ENCODE measurements around the gene C2.

Gene C2

DNA sequence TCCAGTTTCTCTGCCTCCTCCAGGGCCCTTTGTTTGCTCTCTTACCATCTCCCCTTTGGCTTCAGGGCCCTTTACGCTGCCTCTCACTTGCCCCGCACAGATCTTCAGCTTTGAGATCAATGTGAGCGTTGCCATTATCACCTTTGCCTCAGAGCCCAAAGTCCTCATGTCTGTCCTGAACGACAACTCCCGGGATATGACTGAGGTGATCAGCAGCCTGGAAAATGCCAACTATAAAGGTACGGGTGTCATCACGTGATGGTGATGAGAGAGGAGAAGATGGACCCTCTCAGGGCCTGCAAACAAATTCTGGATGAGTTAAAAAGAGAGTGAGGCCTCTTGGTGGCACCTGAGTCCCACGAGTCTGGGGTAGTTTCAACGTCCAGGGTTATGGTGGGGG, 8.3 kb downstream of the C2 start:
- H3K9me3 ChIP-seq (ENCODE audit: insufficient read depth, low read depth, low read length) = no peaks in the 10 kb centered on the region
- no peaks in the 10 kb centered on the region for H3K36me3 ChIP-seq (ENCODE audit: control insufficient read depth in 1 of 2, insufficient read depth in 2 of 2, low read length in 2 of 2)
- H3K79me2 ChIP-seq (ENCODE audit: control insufficient read depth, insufficient read depth, low read length, poor library complexity) = no peaks in the 10 kb centered on the region
- no peak overlapping the region for H2AK5ac ChIP-seq (ENCODE audit: low read length)
- H4K12ac ChIP-seq (ENCODE audit: low read depth, low read length) = no peak overlapping the region
- no peak overlapping the region for H3K4me2 ChIP-seq (ENCODE audit: low read length)
- H3K14ac ChIP-seq (ENCODE audit: low read length) = no peak overlapping the region
- H4K8ac ChIP-seq (ENCODE audit: low read depth, low read length) = no peak overlapping the region
- H3K4me1 ChIP-seq (ENCODE audit: control insufficient read depth in 1 of 2, insufficient read depth in 2 of 2, low read length in 2 of 2) = no peaks in the 10 kb centered on the region
- H3K27ac ChIP-seq (ENCODE audit: low read depth, low read length) = no peak overlapping the region
- no CpG with 5 or more reads among the region's 9 CpGs for whole genome bisulfite sequencing (ENCODE audit: extremely low coverage, insufficient coverage, insufficient read length)
- no peak overlapping the region for H3K4me3 ChIP-seq (ENCODE audit: low read depth, low read length)
- no peak overlapping the region for H2BK120ac ChIP-seq (ENCODE audit: insufficient read depth, low read length, poor library complexity)
- no peaks in the 10 kb centered on the region for H3K79me1 ChIP-seq (ENCODE audit: low read length)
- DNase-seq = no peak
- H2BK12ac ChIP-seq (ENCODE audit: low read length) = no peak overlapping the region
- H3K23ac ChIP-seq (ENCODE audit: low read length) = no peak overlapping the region
- no peak overlapping the region for H3K9ac ChIP-seq (ENCODE audit: low read length)
- no peak overlapping the region for H2BK5ac ChIP-seq (ENCODE audit: low read depth, low read length, poor library complexity)
- H3K18ac ChIP-seq (ENCODE audit: low read length) = no peak overlapping the region
- H2AFZ ChIP-seq (ENCODE audit: insufficient read depth, low read length, poor library complexity) = no peak overlapping the region
- H3K4ac ChIP-seq (ENCODE audit: low read depth, low read length) = no peak overlapping the region
- H3K27me3 ChIP-seq (ENCODE audit: insufficient read depth, low read length) = no peaks in the 10 kb centered on the region
- no peak overlapping the region for H4K91ac ChIP-seq (ENCODE audit: low read depth, low read length)

- Histone ChIP-seq H3K9me3 (ENCODE audit: insufficient read depth, low read depth, low read length) (peaks cover 7% of the 10 kb centered on the region), H2BK5ac (ENCODE audit: low read depth, low read length, poor library complexity) (no peak overlapping the region), H4K12ac (ENCODE audit: low read depth, low read length) (no peak overlapping the region), H3K79me2 (ENCODE audit: control insufficient read depth, insufficient read depth, low read length, poor library complexity) (no peaks in the 10 kb centered on the region), H3K79me1 (ENCODE audit: low read length) (no peaks in the 10 kb centered on the region), H3K36me3 (ENCODE audit: control insufficient read depth in 1 of 2, insufficient read depth in 2 of 2, low read length in 2 of 2) (no peaks in the 10 kb centered on the region), H3K27me3 (ENCODE audit: insufficient read depth, low read length) (no peaks in the 10 kb centered on the region), H3K23ac (ENCODE audit: low read length) (no peak overlapping the region), H3K4me3 (ENCODE audit: low read depth, low read length) (no peak overlapping the region), H3K9ac (ENCODE audit: low read length) (no peak overlapping the region), H4K91ac (ENCODE audit: low read depth, low read length) (no peak overlapping the region), H2AK5ac (ENCODE audit: low read length) (no peak overlapping the region), H2AFZ (ENCODE audit: insufficient read depth, low read length, poor library complexity) (no peak overlapping the region), H2BK120ac (ENCODE audit: insufficient read depth, low read length, poor library complexity) (no peak overlapping the region), H3K4me1 (ENCODE audit: control insufficient read depth in 1 of 2, insufficient read depth in 2 of 2, low read length in 2 of 2) (no peaks in the 10 kb centered on the region), H3K4ac (ENCODE audit: low read depth, low read length) (no peak overlapping the region), H3K18ac (ENCODE audit: low read length) (no peak overlapping the region), H3K4me2 (ENCODE audit: low read length) (no peak overlapping the region), H2BK12ac (ENCODE audit: low read length) (no peak overlapping the region), H4K8ac (ENCODE audit: low read depth, low read length) (no peak overlapping the region), H3K27ac (ENCODE audit: low read depth, low read length) (no peak overlapping the region), H3K14ac (ENCODE audit: low read length) (no peak overlapping the region)
- no peak for DNase-seq
- WGBS (ENCODE audit: extremely low coverage, insufficient coverage, insufficient read length) = no CpG with 5 or more reads among the region's 6 CpGs
These were observed 12.7 kb downstream of the C2 start for GRCh38 chr6:31940256-31940664.

- no CpG with 5 or more reads among the region's 3 CpGs for WGBS (ENCODE audit: extremely low coverage, insufficient coverage, insufficient read length)
- Histone ChIP-seq H4K8ac (ENCODE audit: low read depth, low read length) (no peak overlapping the region), H3K4me2 (ENCODE audit: low read length) (no peak overlapping the region), H4K91ac (ENCODE audit: low read depth, low read length) (no peak overlapping the region), H3K14ac (ENCODE audit: low read length) (no peak overlapping the region), H3K27me3 (ENCODE audit: insufficient read depth, low read length) (no peaks in the 10 kb centered on the region), H2AK5ac (ENCODE audit: low read length) (no peak overlapping the region), H3K4me1 (ENCODE audit: control insufficient read depth in 1 of 2, insufficient read depth in 2 of 2, low read length in 2 of 2) (peaks cover 0 to 2% of the 10 kb centered on the region in 2 experiments), H2BK5ac (ENCODE audit: low read depth, low read length, poor library complexity) (no peak overlapping the region), H2BK120ac (ENCODE audit: insufficient read depth, low read length, poor library complexity) (no peak overlapping the region), H2BK12ac (ENCODE audit: low read length) (no peak overlapping the region), H3K9me3 (ENCODE audit: insufficient read depth, low read depth, low read length) (peaks cover 8% of the 10 kb centered on the region), H4K12ac (ENCODE audit: low read depth, low read length) (no peak overlapping the region), H3K4ac (ENCODE audit: low read depth, low read length) (no peak overlapping the region), H3K27ac (ENCODE audit: low read depth, low read length) (no peak overlapping the region), H3K79me2 (ENCODE audit: control insufficient read depth, insufficient read depth, low read length, poor library complexity) (no peaks in the 10 kb centered on the region), H3K79me1 (ENCODE audit: low read length) (peaks cover 4% of the 10 kb centered on the region), H3K9ac (ENCODE audit: low read length) (no peak overlapping the region), H2AFZ (ENCODE audit: insufficient read depth, low read length, poor library complexity) (no peak overlapping the region), H3K18ac (ENCODE audit: low read length) (no peak overlapping the region), H3K4me3 (ENCODE audit: low read depth, low read length) (no peak overlapping the region), H3K23ac (ENCODE audit: low read length) (no peak overlapping the region), H3K36me3 (ENCODE audit: control insufficient read depth in 1 of 2, insufficient read depth in 2 of 2, low read length in 2 of 2) (no peaks in the 10 kb centered on the region)
- DNase-seq = no peak
These were observed 16.2 kb downstream of the C2 start for GRCh38 chr6:31943742-31944141.

GRCh38 chr6:31945154-31945506, 17.6 kb downstream of the C2 start:
- no peak overlapping the region for H4K12ac ChIP-seq (ENCODE audit: low read depth, low read length)
- no peak overlapping the region for H3K9ac ChIP-seq (ENCODE audit: low read length)
- H3K23ac ChIP-seq (ENCODE audit: low read length) = no peak overlapping the region
- WGBS (ENCODE audit: extremely low coverage, insufficient coverage, insufficient read length) = no CpG with 5 or more reads among the region's 9 CpGs
- H2BK12ac ChIP-seq (ENCODE audit: low read length) = no peak overlapping the region
- peaks cover 8% of the 10 kb centered on the region for H3K9me3 ChIP-seq (ENCODE audit: insufficient read depth, low read depth, low read length)
- H3K79me2 ChIP-seq (ENCODE audit: control insufficient read depth, insufficient read depth, low read length, poor library complexity) = no peaks in the 10 kb centered on the region
- H2BK120ac ChIP-seq (ENCODE audit: insufficient read depth, low read length, poor library complexity) = no peak overlapping the region
- H3K4me1 ChIP-seq (ENCODE audit: control insufficient read depth in 1 of 2, insufficient read depth in 2 of 2, low read length in 2 of 2) = peaks cover 0 to 2% of the 10 kb centered on the region in 2 experiments
- H3K27ac ChIP-seq (ENCODE audit: low read depth, low read length) = no peak overlapping the region
- no peak overlapping the region for H3K4ac ChIP-seq (ENCODE audit: low read depth, low read length)
- no peaks in the 10 kb centered on the region for H3K27me3 ChIP-seq (ENCODE audit: insufficient read depth, low read length)
- H3K36me3 ChIP-seq (ENCODE audit: control insufficient read depth in 1 of 2, insufficient read depth in 2 of 2, low read length in 2 of 2) = peaks cover 0 to under 1% of the 10 kb centered on the region in 2 experiments
- H4K91ac ChIP-seq (ENCODE audit: low read depth, low read length) = no peak overlapping the region
- H3K4me2 ChIP-seq (ENCODE audit: low read length) = no peak overlapping the region
- H2BK5ac ChIP-seq (ENCODE audit: low read depth, low read length, poor library complexity) = no peak overlapping the region
- no peak overlapping the region for H2AK5ac ChIP-seq (ENCODE audit: low read length)
- H3K14ac ChIP-seq (ENCODE audit: low read length) = no peak overlapping the region
- peaks cover 4% of the 10 kb centered on the region for H3K79me1 ChIP-seq (ENCODE audit: low read length)
- no peak overlapping the region for H3K18ac ChIP-seq (ENCODE audit: low read length)
- no peak overlapping the region for H3K4me3 ChIP-seq (ENCODE audit: low read depth, low read length)
- H4K8ac ChIP-seq (ENCODE audit: low read depth, low read length) = no peak overlapping the region
- no peak overlapping the region for H2AFZ ChIP-seq (ENCODE audit: insufficient read depth, low read length, poor library complexity)
- no peak for DNase-seq
